Sciatic nerve (tissue), 2 donors: Measurements from ENCODE around the gene UCN3. TPM values are rescaled to one million over a fixed set of nuclear protein-coding genes. Genes with fewer than 3 reads are reported as not detected.
"Not testable (repeated sequence)": the region's sequence is repeated elsewhere in the genome, so short reads cannot be mapped to it uniquely, and the experiment has no call there.

Experiments
- ATAC-seq: fragments of 200-7000 bp; cut with Tn5 transposase; one replicate; pipeline ENCODE4 v1.9.1; 2020; ENCODE audit warnings: mild to moderate bottlenecking, moderate library complexity
- DNase-seq: peaks from one replicate; pipeline ENCODE4 v3.0.0-alpha.2; 2020; ENCODE audit warnings: low spot score
- intact Hi-C: fragments of 100-400 bp; cut with DNase I; formaldehyde crosslinking; loops from one replicate; pipeline ENCODE4 v1.14.2; 2022
- total RNA-seq: library from RNA; stranded (reverse); fragmentation: NEBNext Ultra II Directional; extraction: Animal tissue kit (Norgen Biotek cat#: 25700); gene quantifications from one replicate; pipeline ENCODE4 v1.2.1, GENCODE V29; 2021
- donor health status: DM: no; HTN: no; CAD: no.
- donor health status: DM: no; HTN: no; CAD: no.

UCN3 gene
- total RNA-seq, 1 donor from 2014 or later = not detected

DNA sequence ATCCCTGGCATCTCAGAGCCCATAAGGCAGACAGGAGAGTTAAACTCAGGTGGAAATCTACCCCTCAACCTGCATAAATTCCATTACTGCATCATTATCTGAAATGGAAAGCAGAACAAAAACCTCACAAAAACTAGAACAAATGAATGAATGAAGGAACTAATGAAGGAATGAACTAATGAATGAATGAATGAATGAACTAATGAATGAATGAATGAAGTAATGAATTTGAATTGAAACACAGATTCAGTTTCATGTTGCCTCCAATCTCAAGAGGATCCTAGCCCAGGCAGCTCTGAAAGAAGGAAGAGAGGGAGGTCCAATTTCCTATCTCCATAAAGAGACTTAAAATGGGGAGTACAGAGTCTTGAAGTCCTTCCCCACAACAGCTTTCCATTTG is 1.9 kb upstream of the UCN3 start:
- no peak for DNase-seq
- intact Hi-C loops = no loop called here
- no peak for ATAC-seq

DNA sequence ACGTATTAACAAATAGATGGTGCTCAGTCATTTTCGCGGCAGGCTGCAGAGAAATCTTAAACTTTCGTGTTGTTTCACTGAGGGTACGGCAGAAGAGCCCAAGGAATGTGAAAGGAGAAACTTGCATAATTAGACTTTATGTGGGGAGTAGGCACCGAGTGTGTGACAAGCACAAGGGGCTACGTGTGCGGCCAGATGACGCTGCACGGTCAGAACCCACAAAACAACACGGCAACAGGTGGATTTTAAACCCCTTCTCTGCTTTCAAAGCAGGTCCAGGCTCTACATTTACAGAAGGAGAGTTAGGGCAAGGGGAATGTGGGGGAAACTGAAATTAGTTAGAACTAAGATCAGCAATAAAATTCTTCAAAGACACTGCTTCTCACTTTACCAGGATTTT is 392 bp upstream of the UCN3 start:
- intact Hi-C loops = no loop called here
- DNase-seq (no peak), ATAC-seq (no peak)

DNA sequence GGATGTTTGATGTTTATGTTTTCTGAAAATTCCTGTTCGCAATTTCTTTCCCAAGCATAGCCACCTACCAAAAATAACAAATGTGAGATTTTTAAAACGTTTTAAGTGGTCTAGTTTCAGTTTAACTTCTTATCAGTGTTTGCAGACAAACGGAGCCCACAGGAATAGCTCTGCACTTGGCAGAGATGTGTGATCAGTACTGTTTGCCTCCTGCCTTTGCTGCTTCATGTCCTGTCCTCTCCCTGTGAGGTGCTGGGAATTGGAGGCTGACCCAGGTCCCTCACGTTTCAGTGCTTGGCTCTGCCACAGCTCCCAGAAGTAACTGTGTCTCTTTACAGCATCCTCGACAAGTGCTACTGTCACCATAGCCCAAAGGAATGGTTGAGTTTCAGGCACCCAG is 1.2 kb downstream of the UCN3 start:
- ATAC-seq (no peak), DNase-seq (no peak)
- intact Hi-C loops = no loop called here

- no peak for ATAC-seq
- intact Hi-C loops = no loop called here
Measured at GRCh38 chr10:5369362-5370158, 4.8 kb downstream of the UCN3 start.

DNA sequence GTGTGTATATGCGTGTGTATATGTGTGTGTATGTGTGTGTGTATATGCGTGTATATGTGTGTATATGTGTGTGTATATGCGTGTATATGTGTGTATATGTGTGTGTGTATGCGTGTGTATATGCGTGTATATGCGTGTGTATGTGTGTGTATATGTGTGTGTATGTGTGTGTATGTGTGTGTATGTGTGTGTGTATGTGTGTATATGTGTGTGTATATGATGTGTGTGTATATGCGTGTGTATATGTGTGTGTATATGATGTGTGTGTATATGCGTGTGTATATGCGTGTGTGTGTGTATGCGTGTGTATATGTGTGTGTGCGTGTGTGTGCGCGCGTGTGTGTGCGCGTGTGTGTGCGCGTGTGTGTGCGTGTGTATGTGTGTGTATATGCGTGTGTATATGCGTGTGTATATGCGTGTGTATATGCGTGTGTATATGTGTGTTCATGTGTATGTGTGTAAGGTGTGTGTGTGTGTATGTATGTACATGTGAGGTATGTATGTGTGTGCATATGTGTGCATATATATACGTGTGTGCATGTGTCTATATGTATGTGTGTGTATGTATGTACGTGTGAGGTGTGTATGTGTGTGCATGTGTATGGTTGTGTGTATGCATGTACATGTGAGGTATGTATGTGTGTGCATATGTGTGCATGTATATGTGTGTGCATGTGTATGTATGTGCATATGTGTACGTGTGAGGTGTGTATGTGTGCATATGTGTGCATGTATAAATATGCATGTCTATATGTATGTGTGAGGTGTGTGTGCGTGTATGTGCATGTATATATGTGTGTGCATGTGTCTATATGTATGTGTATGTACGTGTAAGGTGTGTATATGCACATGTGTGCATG is 6.0 kb downstream of the UCN3 start:
- DNase-seq (no peak), ATAC-seq (no peak)
- intact Hi-C loops = no loop called here

More at GRCh38 chr10:5369362-5370158, 4.8 kb downstream of the UCN3 start:
- DNase-seq = no peak

GRCh38 chr10:5373307-5373706 is 8.5 kb downstream of the UCN3 start:
- intact Hi-C loops = no loop called here
- no peak for ATAC-seq
- DNase-seq = no peak

DNA sequence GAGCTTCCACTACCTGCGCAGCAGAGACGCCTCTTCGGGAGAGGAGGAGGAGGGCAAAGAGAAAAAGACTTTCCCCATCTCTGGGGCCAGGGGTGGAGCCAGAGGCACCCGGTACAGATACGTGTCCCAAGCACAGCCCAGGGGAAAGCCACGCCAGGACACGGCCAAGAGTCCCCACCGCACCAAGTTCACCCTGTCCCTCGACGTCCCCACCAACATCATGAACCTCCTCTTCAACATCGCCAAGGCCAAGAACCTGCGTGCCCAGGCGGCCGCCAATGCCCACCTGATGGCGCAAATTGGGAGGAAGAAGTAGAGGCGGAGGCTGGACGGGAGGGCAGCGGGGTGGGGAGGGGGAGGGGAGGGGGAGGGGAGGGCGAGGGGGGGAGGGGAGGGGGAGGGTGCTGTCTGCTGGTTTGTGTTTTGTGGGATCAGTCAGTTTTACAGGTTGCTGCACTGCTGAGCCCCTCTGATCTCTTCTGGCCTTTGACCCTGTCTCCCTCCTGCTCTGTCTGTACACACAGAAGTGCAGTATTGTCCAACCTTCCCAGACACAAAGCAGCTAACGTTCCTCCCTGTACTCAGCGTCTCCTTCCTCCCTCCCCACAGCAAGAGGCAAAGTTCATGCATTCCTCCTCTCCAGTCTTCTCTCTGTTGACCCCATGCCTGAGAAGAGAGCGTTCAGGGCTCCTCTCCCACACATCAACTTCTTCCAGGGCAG is 9.3 kb downstream of the UCN3 start:
- no peak for ATAC-seq
- no peak for DNase-seq
- intact Hi-C loops = no loop called here

- ATAC-seq (no peak), DNase-seq (no peak)
- intact Hi-C loops = no loop called here
Measured at GRCh38 chr10:5376450-5376849, 11.7 kb downstream of the UCN3 start.

- intact Hi-C loops, DNase-seq, ATAC-seq: not testable (repeated sequence)
Measured at GRCh38 chr10:5379202-5379601, 14.4 kb downstream of the UCN3 start.

GRCh38 chr10:5380395-5380794 is 15.6 kb downstream of the UCN3 start:
- DNase-seq, ATAC-seq, intact Hi-C loops: not testable (repeated sequence)

GRCh38 chr10:5381187-5381586 is 16.4 kb downstream of the UCN3 start:
- ATAC-seq = no peak
- no peak for DNase-seq
- intact Hi-C loops = no loop called here

GRCh38 chr10:5385224-5385623 is 20.5 kb downstream of the UCN3 start:
- DNase-seq = no peak
- intact Hi-C loops = no loop called here
- no peak for ATAC-seq

GRCh38 chr10:5387169-5387568 is 22.4 kb downstream of the UCN3 start:
- intact Hi-C loops = no loop called here

GRCh38 chr10:5390607-5391205 is 25.9 kb downstream of the UCN3 start:
- intact Hi-C loops = no loop called here
- ATAC-seq (no peak), DNase-seq (no peak)

More at GRCh38 chr10:5387169-5387568, 22.4 kb downstream of the UCN3 start:
- no peak for DNase-seq
- no peak for ATAC-seq

DNA sequence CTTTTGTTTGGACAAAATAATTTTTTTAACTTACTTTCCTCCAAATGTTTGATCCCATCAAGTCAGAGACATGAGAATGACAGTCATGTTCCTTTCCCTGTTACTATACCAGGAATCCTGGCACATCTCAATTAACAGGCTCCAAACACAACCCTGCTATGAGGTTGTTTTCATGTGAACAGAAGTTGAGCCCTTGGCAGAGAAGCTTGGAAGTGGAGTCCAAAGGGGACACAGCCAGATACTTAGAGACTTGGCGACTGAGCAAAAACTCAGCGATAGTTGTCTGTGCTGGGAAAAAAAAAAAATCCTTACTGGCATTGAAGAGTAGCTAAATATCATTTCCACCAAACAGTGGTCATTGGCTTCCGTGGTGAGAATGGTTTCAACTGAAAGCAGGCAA is 27.0 kb downstream of the UCN3 start:
- DNase-seq = no peak
- intact Hi-C loops = no loop called here
- ATAC-seq = no peak

DNA sequence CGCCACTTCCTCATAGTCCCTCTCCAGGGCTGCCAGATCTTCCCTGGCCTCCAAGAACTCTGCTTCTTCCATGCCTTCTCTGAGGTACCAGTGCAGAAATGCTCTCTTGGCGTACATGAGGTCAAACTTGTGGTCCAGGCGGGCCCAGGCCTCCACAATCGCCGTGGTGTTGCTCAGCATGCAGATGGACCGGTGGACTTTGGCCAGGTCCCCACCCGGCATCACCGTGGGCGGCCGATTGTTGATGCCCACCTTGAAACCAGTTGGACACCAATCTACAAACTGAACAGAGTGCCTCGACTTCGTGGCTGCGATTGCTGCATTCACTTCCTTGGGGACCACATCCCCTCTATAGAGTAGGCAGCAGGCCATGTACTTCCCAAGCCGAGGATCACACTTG is 28.8 kb downstream of the UCN3 start:
- intact Hi-C loops = no loop called here
- ATAC-seq (no peak), DNase-seq (no peak)

DNA sequence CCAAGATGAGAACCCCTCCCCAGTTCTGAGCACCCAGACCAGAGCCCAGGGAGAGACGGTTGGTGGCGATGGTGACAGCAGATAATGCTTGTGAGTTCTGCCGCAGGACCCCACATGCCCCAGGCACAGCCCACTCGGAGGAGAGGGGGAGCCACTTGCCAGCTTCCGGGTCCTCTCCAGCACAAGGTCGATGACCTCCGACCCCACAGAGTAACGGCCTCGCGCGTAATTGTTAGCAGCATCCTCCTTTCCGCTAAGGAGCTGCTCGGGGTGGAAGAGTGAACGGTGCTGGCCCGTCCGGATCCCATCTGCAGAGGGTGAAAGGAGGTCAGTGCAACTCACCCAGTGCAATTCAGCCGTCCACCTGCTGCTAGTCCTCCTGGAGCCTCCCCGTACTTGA is 30.4 kb downstream of the UCN3 start:
- no peak for DNase-seq
- no peak for ATAC-seq
- intact Hi-C loops = no loop called here

- DNase-seq (no peak), ATAC-seq (no peak)
- intact Hi-C loops = no loop called here
Measured at GRCh38 chr10:5396556-5397300, 32.0 kb downstream of the UCN3 start.

DNA sequence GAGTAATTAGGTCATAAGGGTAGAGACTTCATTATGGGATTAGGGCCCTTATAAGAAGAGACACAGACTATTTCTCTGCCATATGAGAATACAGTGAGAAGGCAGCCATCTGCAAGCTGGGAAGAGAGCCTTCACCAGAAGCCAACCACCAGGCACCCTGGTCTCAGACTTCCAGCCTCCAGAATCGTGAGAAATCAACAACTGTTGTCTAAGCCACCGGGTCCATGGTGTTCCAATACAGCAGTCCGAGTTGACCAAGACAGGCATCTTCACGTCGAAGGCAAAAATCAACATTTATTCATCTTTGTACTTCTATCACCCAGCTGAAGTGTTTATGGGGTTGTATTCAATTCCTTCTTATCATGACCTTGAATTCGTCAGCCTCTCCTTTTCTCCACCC is 34.6 kb downstream of the UCN3 start:
- DNase-seq = no peak
- no peak for ATAC-seq
- intact Hi-C loops = no loop called here
